HG02970 (cell line): ENCODE data around the gene OR6Q1.
"Not testable (repeated sequence)": the region's sequence is repeated elsewhere in the genome, so short reads cannot be mapped to it uniquely, and the experiment has no call there.

ENCODE experiments used
- ATAC-seq: cut with Tn5 transposase; IDR thresholded peaks from one replicate; pipeline ENCODE4 v1.9.1; 2021; ENCODE audit warnings: mild to moderate bottlenecking, moderate library complexity, moderate number of reproducible peaks; ENCODE audit not compliant: unreplicated experiment, low FRiP score

The OR6Q1 gene, protein sequence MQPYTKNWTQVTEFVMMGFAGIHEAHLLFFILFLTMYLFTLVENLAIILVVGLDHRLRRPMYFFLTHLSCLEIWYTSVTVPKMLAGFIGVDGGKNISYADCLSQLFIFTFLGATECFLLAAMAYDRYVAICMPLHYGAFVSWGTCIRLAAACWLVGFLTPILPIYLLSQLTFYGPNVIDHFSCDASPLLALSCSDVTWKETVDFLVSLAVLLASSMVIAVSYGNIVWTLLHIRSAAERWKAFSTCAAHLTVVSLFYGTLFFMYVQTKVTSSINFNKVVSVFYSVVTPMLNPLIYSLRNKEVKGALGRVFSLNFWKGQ

DNA sequence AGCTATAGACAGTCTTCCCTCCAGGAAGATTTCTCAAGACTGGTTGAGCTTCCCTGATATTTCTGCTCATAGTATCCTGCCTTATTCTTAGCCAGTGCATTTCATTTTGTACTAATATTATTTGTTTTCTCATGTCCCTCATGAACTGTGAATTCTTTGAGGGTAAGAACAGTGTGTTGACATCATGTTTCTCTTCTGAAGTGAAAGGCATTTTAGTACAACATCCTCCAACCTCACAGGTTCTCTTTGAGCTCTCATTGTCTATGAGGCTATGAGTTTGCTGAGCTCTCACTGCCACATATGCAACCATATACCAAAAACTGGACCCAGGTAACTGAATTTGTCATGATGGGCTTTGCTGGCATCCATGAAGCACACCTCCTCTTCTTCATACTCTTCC is at the start of gene OR6Q1:
Gene OR6Q1, plus strand, starts transcription at position 301 of the 400 bp plus-strand sequence. Its CDS starts 0 bp downstream, at position 301.
- ATAC-seq: no peak

DNA sequence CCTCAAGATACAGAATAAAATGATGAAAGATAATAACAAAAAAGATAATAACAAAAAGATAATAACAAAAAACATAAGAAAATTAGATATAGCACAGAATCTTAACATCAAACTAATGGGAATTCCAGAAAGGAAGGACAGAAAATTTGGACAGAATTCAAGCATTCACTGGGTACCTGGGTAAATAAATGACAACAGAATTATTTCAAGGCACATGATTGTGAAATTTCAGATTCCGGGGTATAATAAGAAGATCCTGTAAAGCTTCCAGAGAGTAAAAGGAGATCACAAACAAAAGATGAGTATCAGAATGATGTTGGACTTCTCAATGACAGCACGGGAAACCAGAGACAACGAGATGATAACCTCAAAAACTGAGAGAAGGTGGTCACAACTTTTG is 49.2 kb upstream of the OR6Q1 start:
- no peak for ATAC-seq

DNA sequence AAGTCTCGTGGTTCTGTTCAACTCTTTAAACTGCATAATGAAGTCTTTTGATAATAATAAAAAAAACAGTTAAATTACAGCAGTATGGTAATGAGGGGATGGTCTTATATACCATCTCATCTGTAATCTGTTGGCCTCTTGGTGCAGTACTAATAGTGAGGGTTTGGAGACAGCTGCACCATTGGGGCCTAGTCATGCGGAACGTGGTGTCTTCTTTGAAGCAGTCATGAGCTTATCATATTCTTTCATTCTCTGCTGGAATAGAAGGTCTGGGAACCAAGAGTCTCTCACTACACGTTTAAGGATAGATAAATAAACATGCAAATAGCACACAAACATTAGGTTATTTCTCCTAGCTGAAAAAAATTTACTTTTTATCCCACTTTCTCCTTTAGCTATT is 48.0 kb upstream of the OR6Q1 start:
- ATAC-seq: no peak

DNA sequence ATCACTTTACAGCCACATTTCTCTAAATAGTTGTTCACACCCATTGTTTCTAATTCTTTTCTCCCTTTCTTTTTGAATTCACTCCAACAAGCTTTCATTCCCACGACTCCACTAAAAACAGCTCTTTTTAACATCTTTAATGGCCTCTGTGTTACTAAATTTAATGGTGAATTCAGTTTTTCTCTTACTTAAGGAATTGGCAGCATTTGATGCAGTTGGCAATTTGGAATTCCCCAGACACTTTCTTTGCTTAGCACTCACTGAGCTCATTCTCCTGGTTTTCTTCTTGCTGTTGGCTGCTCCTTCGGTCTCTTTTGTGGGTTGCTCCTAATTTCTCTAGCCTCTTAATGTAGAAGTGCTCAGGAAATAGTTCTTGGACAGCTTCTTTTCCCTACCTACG is 47.6 kb upstream of the OR6Q1 start:
- no peak for ATAC-seq

DNA sequence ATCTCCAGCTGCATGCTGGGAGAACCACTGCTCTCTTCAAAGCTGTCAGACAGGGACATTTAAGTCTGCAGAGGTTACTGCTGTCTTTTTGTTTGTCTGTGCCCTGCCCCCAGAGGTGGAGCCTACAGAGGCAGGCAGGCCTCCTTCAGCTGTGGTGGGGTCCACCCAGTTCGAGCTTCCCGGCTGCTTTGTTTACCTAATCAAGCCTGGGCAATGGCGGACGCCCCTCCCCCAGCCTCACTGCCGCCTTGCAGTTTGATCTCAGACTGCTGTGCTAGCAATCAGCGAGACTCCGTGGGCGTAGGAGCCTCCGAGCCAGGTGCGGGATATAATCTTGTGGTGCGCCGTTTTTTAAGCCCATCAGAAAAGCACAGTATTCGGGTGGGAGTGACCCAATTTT is 31.2 kb upstream of the OR6Q1 start:
- not testable (repeated sequence) for ATAC-seq

DNA sequence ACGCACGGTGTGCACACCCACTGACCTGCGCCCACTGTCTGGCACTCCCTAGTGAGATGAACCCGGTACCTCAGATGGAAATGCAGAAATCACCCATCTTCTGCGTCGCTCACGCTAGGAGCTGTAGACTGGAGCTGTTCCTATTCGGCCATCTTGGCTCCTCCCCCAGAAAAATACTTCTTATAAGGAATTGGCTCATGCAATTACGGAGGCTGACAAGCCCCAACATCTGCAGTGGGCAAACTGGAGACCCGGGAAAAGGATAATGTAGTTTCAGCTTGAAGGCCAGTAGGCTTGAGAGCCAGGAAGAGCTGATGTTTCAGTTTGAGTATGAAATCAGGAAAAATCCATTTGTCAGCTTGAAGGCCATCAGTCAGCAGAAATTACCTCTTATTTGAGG is 30.7 kb upstream of the OR6Q1 start:
- not testable (repeated sequence) for ATAC-seq

DNA sequence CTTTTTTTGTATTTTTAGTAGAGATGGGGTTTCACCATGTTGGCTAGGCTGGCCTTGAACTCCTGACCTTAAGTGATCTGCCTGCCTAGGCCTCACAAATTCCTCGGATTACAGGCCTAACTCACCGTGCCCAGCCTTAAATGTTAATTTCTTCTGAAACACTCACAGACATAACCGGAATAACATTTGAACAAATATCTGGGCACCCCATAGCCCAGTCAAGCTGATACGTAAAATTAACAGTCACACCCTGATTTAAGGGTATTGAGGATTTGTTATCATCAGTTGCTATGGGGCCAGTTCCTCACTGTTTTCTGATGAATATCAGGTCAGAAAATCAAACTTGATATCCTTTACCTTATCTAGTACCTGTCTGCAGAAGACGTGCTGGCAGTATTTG is 30.1 kb upstream of the OR6Q1 start:
- no peak for ATAC-seq

DNA sequence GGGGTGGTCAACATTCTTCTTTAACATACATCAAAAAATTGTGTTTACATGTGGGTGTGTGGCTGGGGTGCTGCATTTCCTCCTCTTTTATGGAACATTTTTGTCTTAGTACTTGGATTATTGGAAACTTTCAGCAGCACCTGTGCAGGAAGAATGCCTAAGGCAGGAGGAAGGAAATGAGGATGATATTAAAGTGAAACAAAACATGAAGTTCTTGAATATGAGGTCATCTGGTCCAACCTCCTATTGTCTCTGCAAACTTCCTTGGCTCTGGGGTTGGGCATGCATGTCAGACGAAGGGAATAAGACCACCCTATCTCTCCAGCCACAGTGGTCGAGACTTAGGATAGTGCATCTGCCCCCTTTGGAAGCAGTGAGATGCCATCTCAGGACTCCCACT is 27.7 kb upstream of the OR6Q1 start:
- ATAC-seq: no peak

DNA sequence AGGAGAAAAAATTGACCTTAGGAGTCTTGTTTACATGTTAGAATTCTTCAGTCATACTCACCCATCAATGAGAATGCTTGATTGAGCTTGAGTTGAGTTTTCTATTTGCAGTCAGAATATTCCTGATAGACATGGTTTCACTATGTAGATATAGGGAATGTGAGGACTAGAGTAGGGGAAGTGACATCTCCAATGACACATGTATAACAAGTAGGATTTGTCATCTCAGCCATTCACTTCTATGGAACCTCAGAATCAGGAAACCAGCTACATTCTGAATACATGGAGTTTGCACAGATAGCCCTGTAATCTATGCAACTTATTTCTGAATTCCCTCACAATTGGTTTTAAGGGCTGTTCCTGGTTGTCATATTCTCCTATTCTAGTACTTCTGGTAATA is 27.2 kb upstream of the OR6Q1 start:
- no peak for ATAC-seq

DNA sequence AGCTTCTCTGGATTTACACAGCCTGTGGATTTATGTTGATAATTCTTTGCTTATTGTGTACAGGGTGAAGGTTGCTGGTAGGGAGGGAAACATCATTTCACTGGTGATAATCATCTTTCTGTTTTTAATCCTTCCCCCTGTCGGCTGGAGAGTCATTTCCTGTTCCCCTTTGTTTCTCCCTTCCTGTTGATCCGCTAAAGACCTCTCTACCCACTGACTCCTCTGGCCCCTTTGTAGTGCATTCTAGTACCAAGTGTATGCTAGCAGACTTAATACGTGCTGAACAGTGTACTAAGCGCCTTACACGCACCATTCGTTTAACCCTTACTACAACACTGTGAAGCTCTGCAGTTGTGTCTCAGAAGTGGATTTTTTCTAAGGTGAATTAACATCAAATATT is 26.1 kb upstream of the OR6Q1 start:
- ATAC-seq: no peak

DNA sequence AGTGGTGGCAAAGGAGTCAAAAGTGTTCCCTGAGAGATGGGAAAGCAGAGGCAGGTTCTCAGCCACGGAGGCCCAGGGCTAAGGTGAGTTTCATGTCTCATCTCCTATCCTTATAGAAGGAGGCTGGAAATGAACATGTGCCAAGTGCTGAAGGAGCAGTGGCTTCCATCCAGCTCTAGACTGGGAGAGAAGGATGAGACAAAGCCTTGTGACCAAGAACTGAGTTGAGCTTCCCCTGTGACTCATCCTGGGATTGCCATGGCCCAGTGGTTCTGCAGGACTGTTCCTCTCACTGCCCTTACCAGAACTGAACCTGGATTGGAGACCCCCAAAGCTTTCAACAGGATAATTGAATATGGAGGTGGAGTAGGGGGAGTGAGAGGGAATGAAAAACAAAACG is 23.8 kb upstream of the OR6Q1 start:
- no peak for ATAC-seq

DNA sequence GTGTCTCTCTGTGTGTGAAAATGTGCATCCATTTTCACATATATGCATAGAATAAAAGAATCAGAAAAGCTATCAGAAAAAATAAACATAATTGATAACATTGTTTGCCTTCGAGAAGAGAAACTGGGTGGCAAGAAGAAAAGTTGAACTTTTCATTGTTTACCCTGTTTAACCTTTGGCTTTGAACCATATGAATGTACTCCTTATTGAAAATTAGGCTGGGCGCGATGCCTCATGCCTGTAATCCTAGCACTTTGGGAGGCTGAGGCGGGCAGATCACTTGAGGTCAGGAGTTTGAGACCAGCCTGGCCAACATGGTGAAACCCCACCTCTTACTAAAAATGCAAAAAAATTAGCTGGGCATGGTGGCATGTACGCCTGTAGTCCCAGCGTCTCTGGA is 19.0 kb upstream of the OR6Q1 start:
- ATAC-seq: no peak

DNA sequence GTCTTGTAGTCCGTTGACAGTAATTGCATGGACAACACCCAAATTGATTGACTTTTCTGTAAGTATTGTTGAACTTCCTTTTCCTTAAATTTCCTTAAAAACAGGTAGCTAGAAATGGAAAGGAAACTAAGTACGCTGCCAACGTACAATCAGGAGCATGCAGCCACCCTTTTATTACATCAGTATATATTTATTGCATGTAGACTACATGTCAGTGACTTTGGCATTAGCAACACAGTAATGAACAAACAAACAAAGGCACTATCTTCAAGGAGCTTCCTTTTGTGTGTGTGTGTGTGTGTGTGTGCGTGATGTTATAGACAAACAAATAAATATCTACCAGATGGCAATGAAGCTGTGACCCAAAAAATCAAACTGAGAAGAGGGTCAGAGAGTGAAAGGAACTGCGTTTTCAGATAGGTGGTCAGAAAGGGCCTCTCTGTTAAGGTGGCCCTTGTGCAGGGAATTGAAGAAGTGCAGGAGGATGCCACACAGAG is 7.3 kb upstream of the OR6Q1 start, which contains the start of gene OR9Q1:
Gene OR9Q1, plus strand, starts transcription at position 447 of the 497 bp plus-strand sequence. CDS start 155,564 bp downstream, outside the sequence.
- no peak for ATAC-seq

DNA sequence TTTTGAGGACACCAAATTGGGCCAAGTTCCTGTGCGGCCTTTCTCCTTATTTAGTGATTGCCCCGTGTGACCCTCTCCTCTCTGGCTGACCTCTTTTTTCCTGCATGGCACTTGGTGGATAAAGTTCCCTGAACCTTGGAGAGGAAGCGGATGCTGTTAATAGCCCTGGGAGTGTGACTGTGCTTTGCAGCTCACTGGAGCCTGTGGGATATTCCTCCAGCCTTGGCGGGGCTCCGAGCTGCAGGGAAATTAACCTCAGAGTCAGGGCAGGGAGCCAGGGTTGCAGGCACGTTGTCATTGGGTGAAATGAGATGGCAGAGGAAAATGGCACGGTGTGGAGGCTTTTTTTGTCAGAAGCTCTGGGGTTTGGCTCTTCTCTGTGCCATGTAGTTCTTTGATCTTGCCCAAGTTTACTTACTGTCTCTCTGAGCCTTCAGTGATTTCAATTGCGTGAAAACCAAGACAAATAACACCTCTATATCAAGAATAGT is 6.1 kb upstream of the OR6Q1 start:
- ATAC-seq: no peak

DNA sequence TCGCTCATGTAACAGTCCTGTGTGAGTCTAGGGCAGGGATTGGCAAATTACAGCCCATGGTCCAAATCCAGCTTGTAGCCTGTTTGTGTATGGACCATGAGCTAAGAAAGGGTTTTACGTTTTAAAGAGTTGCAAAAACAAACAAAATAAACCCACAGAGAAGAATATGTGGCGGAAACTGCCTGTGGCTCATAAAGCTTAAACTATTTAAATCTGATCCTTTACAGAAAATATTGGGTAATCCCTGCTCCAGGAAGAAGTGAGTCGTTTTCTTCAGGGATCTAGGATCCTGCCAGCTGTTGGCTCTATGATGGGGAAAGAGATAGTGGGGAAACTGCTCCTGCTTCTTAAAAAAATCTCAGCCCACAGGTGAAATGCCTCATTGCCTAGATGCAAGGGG is 3.4 kb upstream of the OR6Q1 start:
- ATAC-seq: no peak

DNA sequence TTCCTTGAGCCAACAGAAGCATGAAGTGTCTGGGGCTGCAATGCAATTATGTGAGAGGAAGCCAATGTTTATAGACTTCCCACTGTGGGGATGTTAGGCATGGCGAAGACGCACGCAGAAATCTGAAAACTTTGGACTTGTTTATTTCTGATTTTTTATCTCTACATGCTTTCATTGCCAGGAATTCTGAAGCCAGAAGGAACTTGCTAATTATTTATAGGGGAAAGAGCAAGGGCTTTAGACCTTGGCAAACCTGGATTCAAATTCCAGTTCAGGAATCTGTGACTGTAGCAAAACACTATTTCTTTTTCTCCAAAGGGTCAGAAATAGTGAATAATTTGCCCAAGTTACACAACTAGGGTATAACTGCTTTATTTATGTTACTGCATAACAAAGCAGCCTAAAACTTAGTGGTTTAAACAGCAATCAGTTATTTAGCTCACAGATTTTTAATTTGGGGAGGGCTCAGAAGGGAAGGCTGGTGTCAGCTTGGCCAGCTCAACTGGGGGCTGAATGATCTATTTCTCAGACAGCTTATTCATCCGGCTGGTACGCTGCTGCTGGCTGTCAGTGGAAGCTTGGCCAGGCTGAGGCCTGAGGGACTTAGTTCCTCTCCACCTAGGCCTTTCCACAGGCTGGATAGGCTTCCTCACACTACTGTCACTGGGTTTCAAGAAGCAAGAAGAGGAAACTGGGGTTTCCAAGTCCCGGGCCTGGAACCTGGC is 1.9 kb upstream of the OR6Q1 start:
- ATAC-seq: no peak

DNA sequence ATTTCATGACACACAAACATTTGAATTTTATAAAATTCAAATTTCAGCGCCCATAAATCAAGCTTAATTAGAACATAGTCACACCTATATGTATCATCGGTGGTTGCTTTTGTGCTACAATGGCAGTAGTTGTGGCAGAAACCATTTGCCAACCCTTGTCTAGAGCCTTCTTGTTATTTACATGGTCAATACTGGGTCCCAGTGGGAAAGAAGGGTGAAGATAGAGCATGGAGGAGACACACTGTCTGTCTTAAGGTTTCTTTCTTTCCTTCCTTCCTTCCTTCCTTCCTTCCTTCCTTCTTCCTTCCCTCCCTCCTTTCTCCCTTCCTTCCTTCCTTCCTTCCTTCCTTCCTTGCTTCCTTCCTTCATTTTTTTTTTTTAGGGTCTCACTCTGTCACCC is 3.7 kb downstream of the OR6Q1 start:
- no peak for ATAC-seq

DNA sequence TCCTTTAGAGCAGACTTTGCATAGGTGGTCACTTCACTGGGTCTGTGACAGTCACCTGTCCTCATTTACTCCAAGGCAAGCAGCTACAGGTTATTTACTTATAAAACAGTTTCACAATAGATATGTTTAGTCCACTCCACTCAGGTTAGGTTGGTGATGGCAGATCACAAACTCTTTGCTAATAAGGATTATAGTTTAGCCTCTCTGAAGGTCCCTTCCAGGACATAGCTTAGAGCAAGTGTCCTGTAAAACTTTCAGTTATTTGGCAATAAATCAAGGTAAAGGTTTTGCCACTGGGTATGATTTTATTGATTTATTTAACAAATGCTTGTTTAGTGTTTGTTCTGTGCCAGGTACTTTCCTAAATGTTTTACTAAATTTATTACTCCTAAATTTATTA is 8.8 kb downstream of the OR6Q1 start:
- no peak for ATAC-seq

DNA sequence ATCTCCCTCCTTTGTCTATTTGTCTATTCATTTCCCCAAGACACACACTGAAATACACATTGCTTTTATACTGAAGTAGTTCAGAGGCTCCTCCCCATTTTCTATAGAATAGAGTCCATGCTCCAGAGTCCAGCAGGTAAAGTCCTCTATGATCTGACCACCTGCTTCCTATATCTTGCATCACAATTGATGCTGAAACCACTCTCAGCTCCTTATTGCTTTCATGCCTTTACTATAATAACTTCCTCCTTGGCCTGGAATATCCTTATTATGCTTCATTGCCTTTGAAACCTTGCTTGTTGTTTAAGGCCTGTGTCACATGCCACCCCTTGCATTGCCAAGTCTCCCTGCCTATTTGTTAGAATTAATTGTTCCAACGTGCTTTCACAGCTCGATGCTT is 12.6 kb downstream of the OR6Q1 start:
- ATAC-seq: no peak

DNA sequence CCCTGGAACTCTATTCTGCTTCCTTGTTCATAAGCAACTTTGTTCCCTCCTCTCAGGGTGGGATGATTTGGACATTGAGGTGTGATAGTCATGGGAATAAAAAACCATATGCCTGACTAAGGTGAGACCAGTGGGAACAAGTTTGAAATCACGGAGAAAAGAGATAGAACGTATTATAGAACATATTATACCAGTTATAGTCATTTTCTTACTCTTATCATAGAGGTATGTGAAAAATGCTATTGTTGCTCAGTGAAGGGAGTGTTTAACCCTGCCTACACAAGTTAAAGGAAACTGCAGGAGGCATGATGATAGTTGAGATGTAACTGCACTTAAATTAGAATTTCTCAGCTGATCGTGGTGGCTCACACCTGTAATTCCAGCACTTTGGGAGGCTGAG is 15.5 kb downstream of the OR6Q1 start:
- ATAC-seq: no peak

DNA sequence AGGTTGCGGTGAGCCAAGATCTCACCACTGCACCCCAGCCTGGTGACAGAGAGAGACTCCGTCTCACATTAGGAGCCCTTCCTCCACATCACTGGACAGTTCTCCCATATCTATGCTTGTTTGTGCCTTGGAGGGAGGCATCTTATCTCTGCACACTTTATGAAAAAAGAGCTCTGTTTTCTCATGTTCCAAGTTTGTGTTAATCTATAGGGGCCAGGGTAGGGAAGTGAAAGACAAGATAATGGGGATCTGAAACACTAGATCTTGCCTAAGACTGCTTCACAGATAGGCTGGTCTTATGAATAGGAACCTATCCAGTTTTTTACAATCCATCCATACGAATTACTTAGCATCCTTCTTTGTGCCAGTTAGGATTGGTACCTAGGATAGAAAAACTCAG is 17.1 kb downstream of the OR6Q1 start:
- no peak for ATAC-seq
